OCI-LY7 (cell line): ENCODE results near the gene UGT2B15. TPM values are rescaled to one million over a fixed set of nuclear protein-coding genes. Genes with fewer than 3 reads are reported as not detected.
"Not testable (repeated sequence)": the region's sequence is repeated elsewhere in the genome, so short reads cannot be mapped to it uniquely, and the experiment has no call there.

Experiments used
- BruUV-seq: library from RNA; stranded (reverse); fragments of 400-500 nt; replicated peaks from 2 replicates; lab custom pipeline; 2021; lab: Mats Ljungman, UMichigan
- CTCF ChIA-PET: fragments of 300-600 bp; sonication (Branson Sonifier 250); formaldehyde crosslinking; loops from one replicate; lab custom pipeline; 2022; ENCODE audit warnings: antibody characterized with exemption; ENCODE audit not compliant: unreplicated experiment; lab: Charles Lee
- POLR2A ChIA-PET: fragments of 300-600 bp; sonication (Branson Sonifier 250); formaldehyde crosslinking; loops from one replicate; lab custom pipeline; 2022; ENCODE audit warnings: antibody characterized with exemption; lab: Charles Lee
- DNase-seq: peaks from one replicate; pipeline ENCODE4 v3.0.0-alpha.2; 2015; ENCODE audit warnings: low spot score
- H2AFZ ChIP-seq: fragments of 200-600 bp; sonication (generic), shearing (Covaris generic); 2 replicates; pipeline ENCODE4 v1.6.1; 2014; ENCODE audit warnings: mild to moderate bottlenecking, antibody characterized with exemption, low read length, moderate library complexity
- H3K27ac ChIP-seq: fragments of 200-600 bp; sonication (generic); 2 replicates; pipeline ENCODE4 v1.5.1; 2014; ENCODE audit warnings: mixed run types, low read depth, mild to moderate bottlenecking, moderate library complexity, low read length, inconsistent platforms; ENCODE audit not compliant: poor library complexity, severe bottlenecking
- H3K36me3 ChIP-seq: fragments of 200-600 bp; sonication (generic); 2 replicates; pipeline ENCODE4 v1.6.1; 2014; ENCODE audit warnings: mild to moderate bottlenecking, antibody characterized with exemption, low read length, moderate library complexity, mixed read lengths; ENCODE audit not compliant: insufficient read depth
- H3K4me1 ChIP-seq: fragments of 200-600 bp; sonication (generic); 2 replicates; pipeline ENCODE4 v1.5.1; 2014; ENCODE audit warnings: mild to moderate bottlenecking, low read length; ENCODE audit not compliant: insufficient read depth, poor library complexity, severe bottlenecking
- H3K4me2 ChIP-seq: fragments of 200-600 bp; sonication (generic); 2 replicates; pipeline ENCODE4 v1.6.1; 2014; ENCODE audit warnings: mild to moderate bottlenecking, low read length
- H3K4me3 ChIP-seq: fragments of 200-600 bp; sonication (generic); 2 replicates; pipeline ENCODE4 v1.5.1; 2014; ENCODE audit warnings: mild to moderate bottlenecking, low read depth, low read length; ENCODE audit not compliant: poor library complexity, severe bottlenecking
- H3K79me2 ChIP-seq: fragments of 200-600 bp; sonication (generic); 2 replicates; pipeline ENCODE4 v1.6.1; 2016; ENCODE audit warnings: low read depth, mild to moderate bottlenecking, low read length, moderate library complexity, mixed read lengths; ENCODE audit not compliant: insufficient read depth
- H3K9me2 ChIP-seq: fragments of 200-600 bp; sonication (generic); 2 replicates; pipeline ENCODE4 v1.6.1; 2016; ENCODE audit warnings: mild to moderate bottlenecking, low read length, mixed read lengths; ENCODE audit not compliant: insufficient read depth
- H3K9me3 ChIP-seq: fragments of 200-600 bp; sonication (generic); 2 replicates; pipeline ENCODE4 v1.6.1; 2014; ENCODE audit warnings: mild to moderate bottlenecking, mixed run types, low read length, mixed read lengths
- H4K20me1 ChIP-seq: fragments of 200-600 bp; sonication (generic); 2 replicates; pipeline ENCODE4 v1.6.1; 2014; ENCODE audit warnings: mild to moderate bottlenecking, antibody characterized with exemption, low read length, moderate library complexity, mixed read lengths; ENCODE audit not compliant: insufficient read depth
- CTCF ChIP-seq: fragments of 200-600 bp; sonication (generic); conservative IDR thresholded peaks from 2 replicates; pipeline ENCODE4 v1.5.1; 2014; ENCODE audit warnings: mild to moderate bottlenecking, antibody characterized with exemption, low read length, moderate library complexity, mixed read lengths
- EZH2phosphoT487 ChIP-seq: fragments of 200-600 bp; sonication (generic); IDR thresholded peaks from 2 replicates; pipeline ENCODE4 v1.6.1; 2018; ENCODE audit warnings: low read depth, borderline replicate concordance, mild to moderate bottlenecking, mixed run types, antibody characterized with exemption, low read length, moderate library complexity, mixed read lengths
- intact Hi-C: fragments of 100-400 bp; cut with micrococcal nuclease; formaldehyde crosslinking; loops from one replicate; pipeline ENCODE4 v1.10.0; 2022; ENCODE audit not compliant: unreplicated experiment
- total RNA-seq, 2 experiments: library from RNA; depleted of rRNA in 1 of 2; stranded (reverse); fragments of >200 nt in 1 of 2; shearing (Covaris generic) in 1 of 2; gene quantifications; 2 replicates each; pipeline ENCODE4 v1.2.3, GENCODE V29; 2014 to 2022

The UGT2B15 gene
- total RNA-seq, 2 experiments from 2014 or later: not detected

DNA sequence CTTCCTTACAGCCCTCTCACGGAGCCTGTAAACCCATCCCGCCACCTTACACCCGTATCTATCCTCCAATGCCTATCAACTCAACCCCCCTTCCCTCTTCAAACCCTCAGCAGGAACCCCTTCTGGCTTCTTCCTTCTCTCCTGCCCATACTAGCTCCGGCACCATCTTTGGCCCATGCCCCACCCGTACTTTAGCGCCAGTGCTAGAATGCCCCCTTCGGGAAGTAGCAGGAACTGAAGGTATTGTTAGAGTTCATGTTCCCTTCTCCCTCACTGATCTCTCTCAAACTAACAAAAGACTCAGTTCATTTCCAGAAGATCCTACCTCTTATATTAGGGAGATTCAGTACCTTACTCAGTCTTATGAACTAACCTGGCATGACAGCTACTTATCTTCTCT lies 2.7 kb upstream of the UGT2B15 start:
- CTCF ChIA-PET: no interaction called here
- no peak for TF ChIP-seq CTCF
- TF ChIP-seq EZH2phosphoT487: no peak
- Histone ChIP-seq H3K4me2 (no peak overlapping the region), H2AFZ (no peak overlapping the region), H3K9me2 (no peaks in the 10 kb centered on the region), H3K4me3 (no peak overlapping the region), H4K20me1 (no peaks in the 10 kb centered on the region), H3K79me2 (no peaks in the 10 kb centered on the region), H3K36me3 (no peaks in the 10 kb centered on the region), H3K4me1 (no peaks in the 10 kb centered on the region), H3K27ac (no peak overlapping the region), H3K9me3 (no peaks in the 10 kb centered on the region)
- intact Hi-C loops: no loop called here
- POLR2A ChIA-PET: no interaction called here
- BruUV-seq: no TSS peak
- DNase-seq: no peak

DNA sequence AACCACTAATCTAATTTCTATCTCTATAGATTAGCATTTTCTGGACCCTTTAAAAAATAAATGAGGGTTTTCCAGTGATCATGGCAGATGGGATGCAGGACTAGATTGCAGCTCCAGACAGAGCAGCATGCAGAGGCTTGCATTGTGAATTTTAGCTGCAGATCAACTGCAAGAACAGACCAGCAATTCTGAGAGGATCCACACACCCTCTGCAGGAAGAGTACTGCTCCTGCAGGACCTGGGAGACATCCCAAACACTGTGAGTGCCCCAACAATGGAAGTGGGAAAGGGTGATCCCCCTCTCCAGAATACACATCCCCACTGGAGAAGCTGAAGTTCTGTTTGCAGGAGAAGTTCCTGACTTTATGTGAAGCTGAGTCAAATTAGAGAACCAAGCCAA lies 765 bp upstream of the UGT2B15 start:
- DNase-seq, CTCF ChIA-PET, H2AFZ ChIP-seq, BruUV-seq, H3K79me2 ChIP-seq, H3K4me3 ChIP-seq, H3K27ac ChIP-seq, H3K4me2 ChIP-seq, intact Hi-C loops, H3K4me1 ChIP-seq, H3K36me3 ChIP-seq, H4K20me1 ChIP-seq, H3K9me3 ChIP-seq, POLR2A ChIA-PET, H3K9me2 ChIP-seq: not testable (repeated sequence)

DNA sequence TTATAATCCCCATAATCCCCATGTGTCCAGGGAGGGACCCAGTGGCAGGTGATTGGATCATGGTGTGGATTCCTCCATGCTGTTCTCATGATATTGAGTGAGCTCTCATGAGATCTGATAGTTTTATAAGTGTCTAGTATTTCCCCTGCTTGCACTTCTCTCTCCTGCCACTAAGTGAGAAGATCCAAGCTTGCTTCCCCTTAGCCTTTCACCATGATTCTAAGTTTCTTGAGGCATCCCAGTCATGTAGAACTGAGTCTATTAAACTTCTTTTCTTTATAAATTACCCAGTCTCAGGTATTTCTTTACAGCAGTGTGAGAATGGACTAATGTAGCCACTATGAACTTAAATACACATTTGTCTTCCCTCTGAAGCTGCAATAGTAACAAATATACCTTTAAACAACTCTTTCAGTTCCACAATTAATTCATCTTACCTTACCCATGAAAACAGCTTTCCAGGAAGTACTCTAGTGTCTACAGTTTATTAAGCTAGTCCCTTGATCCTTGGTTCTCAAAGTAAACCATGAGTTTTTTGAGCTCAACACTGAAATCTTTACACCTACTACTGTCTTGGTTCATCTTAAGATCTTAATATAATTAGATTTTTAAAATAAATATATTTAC lies 1.8 kb downstream of the UGT2B15 start:
- BruUV-seq, intact Hi-C loops, H3K79me2 ChIP-seq, H4K20me1 ChIP-seq, H3K4me1 ChIP-seq, DNase-seq, H3K36me3 ChIP-seq, H2AFZ ChIP-seq, H3K4me2 ChIP-seq, H3K9me2 ChIP-seq, H3K27ac ChIP-seq, POLR2A ChIA-PET, H3K4me3 ChIP-seq, H3K9me3 ChIP-seq, CTCF ChIA-PET: not testable (repeated sequence)

DNA sequence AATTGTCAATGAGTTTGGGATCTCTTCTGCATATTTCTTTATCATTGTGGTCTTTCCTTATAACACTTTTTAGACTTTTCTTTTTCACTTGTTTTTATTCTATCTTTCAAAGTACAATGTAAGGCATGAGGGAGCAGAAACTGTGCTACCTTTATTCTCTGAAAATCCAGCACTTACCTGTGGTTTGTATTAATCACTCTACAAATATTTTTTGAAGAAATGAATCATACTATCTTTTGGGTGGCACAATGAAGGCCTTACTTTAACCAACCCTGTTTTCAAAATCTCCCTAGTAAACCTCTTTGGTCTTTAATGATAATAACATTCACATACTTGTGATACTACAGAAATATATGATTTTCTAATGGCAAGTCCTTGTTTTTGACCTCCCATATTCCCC lies 2.9 kb downstream of the UGT2B15 start:
- POLR2A ChIA-PET, H3K79me2 ChIP-seq, H3K9me2 ChIP-seq, DNase-seq, H3K4me2 ChIP-seq, H3K9me3 ChIP-seq, intact Hi-C loops, H4K20me1 ChIP-seq, H2AFZ ChIP-seq, BruUV-seq, H3K27ac ChIP-seq, H3K36me3 ChIP-seq, H3K4me1 ChIP-seq, H3K4me3 ChIP-seq, CTCF ChIA-PET: not testable (repeated sequence)

DNA sequence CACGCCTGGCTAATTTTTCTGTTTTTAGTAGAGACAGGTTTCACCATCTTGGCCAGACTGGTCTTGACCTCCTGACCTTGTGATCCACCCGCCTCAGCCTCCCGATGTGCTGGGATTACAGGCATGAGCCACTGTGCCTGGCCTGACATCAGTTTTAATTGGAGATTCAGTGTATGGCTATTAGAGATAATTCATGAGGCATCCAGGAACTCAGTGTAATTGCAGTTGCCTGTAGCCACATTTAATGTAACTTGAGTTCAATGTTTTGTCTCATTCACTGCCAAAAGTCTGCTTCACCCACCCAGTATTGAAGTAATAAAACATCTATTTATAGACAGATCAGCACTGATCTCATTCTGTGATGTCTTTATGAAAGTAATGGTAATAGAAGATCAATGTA lies 5.7 kb downstream of the UGT2B15 start:
- H4K20me1 ChIP-seq, H2AFZ ChIP-seq, H3K9me2 ChIP-seq, BruUV-seq, H3K79me2 ChIP-seq, H3K27ac ChIP-seq, H3K4me1 ChIP-seq, POLR2A ChIA-PET, H3K4me2 ChIP-seq, H3K36me3 ChIP-seq, DNase-seq, H3K9me3 ChIP-seq, H3K4me3 ChIP-seq, CTCF ChIA-PET, intact Hi-C loops: not testable (repeated sequence)
